GM18502 (cell line): Measurements from ENCODE around the gene BTNL3.
"Not testable (repeated sequence)": the region's sequence is repeated elsewhere in the genome, so short reads cannot be mapped to it uniquely, and the experiment has no call there.

ENCODE experiments used
- ATAC-seq: cut with Tn5 transposase; IDR thresholded peaks from one replicate; pipeline ENCODE4 v1.9.1; 2021; ENCODE audit warnings: mild to moderate bottlenecking; ENCODE audit not compliant: unreplicated experiment, poor library complexity

The BTNL3 gene

DNA sequence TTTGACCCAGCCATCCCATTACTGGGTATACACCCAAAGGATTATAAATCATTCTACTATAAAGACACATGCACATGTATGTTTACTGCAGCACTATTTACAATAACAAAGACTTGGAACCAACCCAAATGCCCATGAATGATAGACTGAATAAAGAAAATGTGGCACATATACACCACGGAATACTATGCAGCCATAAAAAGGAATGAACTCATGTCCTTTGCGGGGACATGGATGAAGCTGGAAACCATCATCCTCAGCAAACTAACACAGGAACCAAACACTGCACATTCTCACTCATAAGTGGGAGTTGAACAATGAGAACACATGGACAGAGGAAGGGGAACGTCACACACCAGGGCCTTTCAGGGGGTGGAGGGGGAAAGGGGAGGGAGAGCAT is 28.8 kb downstream of the BTNL3 start:
- ATAC-seq: not testable (repeated sequence)

DNA sequence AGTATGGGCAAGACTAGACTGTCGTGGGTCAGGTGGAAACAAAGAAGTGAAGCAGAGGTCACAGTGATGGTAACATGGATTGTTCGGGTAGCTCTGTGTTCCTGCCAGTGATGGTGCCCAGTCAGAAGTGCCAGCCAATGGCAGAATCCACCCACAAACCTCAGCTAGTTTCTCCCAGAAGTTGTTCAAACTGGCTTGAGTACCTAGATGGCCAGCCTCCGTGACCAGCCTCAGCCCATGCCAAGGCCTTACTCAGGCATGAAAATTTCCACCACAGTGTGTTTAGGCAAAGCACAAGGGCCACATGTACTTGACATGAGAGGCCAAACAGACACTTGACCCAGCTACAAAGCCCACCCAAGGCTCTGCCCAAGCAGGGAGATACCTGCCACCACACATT is 32.0 kb downstream of the BTNL3 start:
- ATAC-seq: no peak

DNA sequence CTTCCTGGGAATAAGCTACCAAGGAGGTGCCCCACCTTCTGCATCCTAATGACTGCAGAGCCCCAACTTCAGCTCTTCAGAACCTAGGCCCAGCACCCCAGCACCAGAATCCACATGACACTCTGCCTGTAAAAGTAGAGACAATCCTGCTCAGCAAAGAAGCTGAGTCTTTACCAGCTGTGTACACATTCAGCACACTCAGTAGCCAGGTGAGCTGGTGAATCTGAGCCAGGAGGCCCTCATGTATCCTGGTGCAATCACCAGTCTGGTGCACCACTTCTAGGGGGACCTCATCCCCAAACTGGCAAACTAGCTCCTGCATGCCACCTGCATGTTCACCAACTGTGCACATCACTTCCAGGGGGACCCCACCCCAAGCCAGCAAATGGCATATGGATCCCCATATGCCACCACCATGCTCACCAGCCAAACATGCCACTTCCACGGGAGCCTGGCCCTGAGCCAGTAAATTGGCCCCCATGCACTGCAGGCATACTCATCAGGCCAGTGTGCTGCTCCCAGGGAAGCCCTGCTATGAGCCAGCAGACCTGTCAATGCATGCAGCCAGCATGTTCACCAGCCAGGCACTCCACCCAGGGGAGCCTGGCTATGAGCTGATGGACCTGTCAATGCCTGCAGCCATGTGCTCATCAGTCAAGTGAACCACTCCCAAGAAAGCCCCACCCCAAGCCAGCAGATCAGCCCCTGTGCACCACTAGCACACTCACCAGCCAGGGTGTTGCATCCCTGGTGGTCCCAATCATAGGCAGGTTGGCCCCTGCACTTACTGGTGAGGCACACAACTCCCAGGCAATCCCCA is 35.8 kb downstream of the BTNL3 start:
- no peak for ATAC-seq

DNA sequence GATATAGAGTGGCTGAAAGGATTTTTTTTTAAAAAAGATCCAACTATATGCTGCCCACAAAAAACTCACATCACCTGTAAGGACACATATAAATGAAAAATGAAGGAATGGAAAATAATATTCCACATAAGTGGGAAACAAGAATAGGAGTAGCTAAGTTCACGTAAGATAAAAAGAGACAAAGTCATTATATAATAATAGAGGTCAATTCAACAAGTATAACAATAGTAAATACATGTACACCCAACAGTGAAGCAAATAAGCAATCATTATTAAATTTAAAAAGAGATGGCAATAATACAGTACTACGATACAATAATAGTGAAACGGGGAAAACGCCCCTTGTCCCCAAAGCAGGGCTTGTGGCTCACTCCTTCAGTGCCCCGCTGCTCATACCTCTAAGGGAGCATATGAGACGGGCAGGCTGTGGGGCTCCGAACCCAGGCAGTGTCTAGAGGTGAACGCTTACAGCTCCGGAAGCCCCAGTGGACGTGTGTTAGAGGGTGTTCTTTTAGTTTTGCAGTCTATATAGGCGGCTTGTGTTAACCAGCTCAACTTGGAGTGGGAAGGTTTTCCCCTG is 38.9 kb downstream of the BTNL3 start:
- no peak for ATAC-seq

DNA sequence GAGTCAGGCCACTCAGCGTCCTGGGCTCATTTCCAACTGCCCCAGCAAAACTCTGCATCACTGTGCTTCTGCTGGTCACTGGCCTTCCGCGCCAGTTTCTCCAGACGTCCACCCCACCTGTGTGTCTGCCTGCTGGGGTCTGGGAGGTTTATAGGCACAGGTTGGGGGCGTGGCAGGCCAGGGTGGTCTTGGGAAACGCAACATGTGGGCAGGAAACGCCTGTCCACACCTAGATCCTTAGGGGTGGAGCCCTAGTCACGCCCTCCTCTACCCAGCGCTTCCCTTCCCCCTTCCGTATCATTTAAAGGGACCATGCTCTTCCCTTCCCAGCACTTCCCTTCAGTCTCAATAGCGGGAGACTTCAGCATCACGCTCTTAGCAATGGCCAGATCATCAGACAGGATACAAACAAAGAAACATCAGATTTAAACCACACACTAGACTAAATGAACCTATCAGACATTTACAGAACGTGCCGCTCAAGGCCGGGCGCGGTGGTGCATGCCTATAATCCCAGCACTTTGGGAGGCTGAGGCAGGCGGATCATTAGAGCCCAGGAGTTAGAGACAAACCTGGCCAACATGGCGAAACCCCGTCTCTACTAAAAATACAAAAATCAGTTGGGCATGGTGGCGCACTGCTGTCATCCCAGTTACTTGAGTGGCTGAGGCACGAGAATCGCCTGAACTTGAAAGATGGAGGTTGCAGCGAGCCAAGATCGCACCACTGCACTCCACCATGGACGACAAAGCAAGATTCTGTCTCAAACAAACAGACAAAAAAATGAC is 39.6 kb downstream of the BTNL3 start:
- ATAC-seq: no peak

DNA sequence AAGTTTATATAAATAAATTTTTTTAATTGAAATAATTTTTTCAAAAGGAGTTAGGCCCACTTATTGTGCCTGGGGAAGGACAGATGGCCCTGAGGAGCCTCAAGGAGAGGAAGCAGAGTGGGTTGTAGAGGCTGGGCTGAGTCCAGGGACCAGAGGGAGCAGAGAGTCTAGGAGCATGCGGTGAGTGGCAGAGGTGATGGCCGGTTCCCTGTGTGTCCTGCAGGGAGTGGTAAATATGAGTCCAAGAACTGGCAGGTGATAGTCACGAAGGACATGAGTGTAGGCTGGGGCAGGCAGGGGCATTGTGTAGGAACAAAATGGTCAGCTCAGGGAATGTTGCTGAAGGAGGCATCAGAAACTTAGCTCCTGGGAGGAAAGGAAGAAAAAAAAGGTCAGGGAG is 43.1 kb downstream of the BTNL3 start:
- ATAC-seq: no peak

DNA sequence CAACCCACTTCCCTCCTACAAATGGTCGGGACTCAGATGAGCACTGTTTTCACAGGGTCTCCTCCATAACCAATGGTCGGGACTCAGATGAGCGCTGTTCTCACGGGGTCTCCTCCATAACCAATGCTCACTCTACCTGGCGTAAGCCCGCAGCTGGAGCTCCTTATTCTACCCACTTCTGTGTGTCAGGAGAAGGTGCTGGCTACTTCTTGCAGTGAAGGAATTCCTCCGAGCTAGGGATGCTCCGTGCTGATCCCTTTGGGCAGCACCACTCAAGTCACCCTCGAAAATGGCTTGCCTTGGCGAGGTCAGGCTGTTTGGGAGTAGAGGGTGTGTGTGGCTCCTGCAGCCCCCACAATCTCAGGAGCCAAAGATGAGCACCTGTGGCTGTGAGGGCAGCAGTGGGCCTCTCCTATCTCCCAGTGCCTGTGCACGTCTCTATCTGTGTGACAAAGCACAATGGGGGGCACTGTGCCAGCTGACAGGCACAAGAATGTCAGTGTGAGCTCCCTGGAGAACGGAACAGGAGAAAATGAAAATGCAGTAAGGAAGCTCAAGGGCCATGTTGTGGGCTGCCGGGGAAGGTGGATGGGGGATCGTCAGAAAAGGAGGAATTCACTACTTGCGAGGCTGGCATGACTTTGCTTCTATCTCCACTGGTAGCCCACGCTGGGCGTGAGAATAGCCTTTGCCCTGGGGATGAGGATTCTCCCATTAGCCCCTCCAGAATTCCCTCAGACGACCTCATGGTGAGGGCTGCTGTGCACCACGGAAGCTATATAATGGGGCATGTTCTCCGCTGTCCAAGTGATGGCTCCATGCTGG is 47.6 kb downstream of the BTNL3 start:
- ATAC-seq: no peak

DNA sequence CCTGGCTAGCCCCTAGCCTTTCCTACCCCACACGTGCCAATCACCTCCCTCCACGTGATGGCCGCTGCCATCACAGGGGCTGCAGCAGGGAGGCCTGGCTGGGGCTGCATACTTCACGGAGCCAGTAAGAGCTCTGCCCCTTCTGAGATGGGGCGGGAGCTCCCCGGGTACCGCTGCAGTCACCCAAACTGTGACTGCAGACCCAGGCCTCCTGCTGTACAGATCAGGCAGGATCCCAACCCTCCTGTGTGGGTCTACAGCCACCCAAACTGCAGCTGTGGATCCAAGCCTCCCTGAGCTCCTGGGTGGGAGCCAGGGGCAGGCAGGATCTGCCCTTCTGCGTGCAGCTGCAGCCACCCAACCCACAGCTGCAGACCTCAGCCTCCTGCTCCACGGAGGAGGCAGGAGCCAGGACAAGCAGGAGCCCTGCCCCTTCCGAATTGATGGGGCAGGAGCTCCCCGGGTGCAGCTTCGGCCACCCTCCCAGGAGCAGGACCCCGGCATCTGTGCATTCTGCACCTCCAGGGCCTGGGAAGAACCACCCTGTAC is 48.2 kb downstream of the BTNL3 start:
- ATAC-seq: no peak

DNA sequence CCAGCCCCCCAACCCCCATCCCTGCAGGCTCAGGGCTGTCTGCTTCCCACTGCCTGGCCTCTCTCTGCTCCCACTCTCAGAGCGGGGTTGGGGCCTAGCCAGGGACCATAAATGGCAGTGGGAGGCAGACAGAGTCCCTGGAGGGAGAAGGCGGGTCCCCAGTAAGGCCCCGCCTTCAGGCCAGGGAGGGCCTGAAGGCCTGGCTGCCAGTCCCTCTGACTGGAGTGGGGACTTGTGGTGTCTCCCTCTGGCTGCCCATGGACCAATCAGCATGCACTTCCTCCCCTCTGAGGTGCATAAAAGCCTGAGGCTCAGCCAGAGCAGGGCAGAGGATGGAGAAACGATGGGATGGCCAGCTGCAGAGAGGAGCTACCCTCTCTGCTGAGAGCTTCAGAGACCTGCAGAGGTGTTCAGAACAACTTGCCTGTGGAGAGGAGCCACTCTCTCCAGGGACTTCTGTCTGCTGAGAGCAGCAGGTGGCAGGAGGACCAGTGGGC is 48.8 kb downstream of the BTNL3 start:
- no peak for ATAC-seq

DNA sequence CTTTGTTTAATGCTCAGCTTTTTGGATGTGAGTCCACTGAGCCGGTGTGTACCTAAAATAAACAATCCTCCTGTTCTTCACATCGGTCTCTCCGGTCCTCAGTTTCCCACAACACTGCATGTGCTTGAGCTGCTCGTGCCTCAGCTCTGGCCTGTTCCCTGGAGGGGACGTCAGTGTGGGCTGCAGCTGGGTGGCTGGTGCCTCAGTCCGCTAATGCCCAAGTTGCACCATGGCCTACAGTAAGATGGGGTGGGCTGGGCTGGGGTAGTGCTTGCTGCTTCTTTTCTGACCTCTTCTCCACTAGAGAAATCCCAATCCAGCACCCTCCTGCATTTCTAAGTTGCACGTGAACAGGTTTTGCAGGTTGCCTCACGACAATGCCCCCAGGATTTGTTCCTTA is 50.8 kb downstream of the BTNL3 start:
- no peak for ATAC-seq

DNA sequence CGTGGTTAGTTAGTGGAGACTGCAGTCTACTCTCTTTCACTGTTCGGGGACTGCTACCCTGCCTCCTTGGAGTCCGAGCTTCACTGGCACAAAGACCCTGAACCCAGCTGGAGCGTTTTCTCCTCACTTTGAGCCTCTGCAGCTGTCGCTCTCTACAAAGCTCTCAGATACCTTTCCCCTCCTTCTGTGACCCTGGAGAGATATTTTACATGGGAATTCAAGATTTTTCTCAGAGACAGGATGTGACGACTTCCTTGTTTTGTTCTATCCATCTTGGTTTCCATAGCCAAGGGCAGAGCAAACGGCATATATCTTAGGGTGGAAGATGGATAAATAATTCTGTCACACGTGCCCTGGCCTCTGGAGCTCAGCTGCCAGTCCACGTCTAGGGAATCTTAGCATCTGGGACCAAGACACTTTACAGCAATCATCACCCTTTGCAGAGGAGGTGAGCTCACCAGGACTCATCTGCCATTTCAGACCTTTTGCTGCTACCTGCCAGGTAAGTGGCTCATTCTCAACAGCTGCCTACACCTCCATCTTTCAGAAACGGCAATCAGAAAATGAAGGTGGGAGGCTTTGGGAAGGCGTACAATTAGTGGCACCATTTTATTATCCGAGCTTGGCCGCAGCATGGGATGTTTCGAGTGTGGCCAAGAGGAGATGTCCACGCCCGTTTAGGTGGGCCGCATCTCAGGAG is 51.4 kb downstream of the BTNL3 start, which contains the start of gene BTNL9:
Gene BTNL9, plus strand, starts transcription at position 336 of the 700 bp plus-strand sequence. CDS start 5,224 bp downstream, outside the sequence.
- ATAC-seq: no peak

DNA sequence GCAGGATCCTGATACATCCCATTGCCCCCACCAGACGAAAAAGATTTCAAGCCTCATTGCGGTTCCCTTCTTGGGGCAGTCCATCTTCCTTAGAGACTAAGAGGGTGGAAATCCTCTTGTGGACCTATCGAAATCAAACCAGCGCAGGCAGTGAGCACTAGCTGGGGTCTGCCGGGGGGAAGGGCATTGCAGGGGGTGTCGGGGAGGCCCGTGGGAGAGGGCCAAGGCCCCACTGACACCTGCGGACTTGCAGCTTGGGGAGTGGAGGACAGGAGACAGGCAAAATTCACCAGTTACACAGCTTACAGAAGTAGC is 51.9 kb downstream of the BTNL3 start:
- no peak for ATAC-seq

DNA sequence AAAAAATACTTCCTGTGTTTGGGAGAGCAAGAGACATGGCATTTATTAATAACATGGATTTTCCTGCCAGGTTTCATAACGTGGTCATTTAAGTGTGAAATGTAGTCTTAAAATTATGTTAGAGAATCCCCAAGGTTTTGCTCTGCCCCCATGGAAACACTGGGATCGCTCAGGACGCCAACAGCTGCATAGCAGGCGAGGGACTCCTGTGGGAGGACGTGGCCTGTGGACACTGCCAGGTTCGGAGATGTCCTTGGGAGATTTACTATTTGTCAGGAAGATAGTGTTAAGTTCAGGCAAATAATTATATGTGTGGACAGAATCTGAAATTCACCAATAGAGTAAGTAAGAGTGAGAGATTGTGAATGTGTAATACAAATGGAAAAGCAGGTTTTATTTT is 52.4 kb downstream of the BTNL3 start:
- no peak for ATAC-seq

DNA sequence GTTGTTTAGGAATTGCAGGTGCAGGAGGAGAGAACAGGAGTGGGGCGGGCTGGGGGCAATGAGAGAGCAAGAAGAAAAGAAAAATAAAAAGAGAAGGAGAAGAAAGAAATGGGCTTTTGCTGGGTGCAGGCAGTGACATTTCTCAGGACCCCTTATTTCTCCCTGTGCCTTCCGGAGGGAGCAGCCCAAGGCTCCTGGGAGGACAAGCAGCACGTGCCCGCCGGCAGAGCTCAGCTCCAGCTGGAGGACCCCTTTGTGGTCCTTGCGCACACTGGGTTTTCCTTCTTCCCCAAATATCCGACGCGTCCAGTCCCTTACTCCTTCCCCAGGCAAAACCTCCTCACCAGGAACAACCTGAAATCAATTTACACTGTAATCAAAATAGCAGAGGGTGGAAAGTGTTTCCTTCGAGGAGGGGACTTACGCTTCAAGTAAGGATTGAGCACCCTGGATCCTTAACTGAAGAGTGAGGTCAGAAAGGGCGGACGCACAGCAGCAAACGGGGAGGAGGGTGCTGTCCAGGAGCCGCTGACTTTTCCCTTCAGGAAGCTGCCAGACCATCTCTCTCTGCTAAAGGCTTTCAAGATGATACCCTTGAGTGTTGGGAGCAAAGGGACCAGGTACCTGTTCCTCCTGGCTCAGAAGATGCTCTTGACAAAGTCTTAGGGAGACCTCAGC is 53.5 kb downstream of the BTNL3 start:
- ATAC-seq: no peak

DNA sequence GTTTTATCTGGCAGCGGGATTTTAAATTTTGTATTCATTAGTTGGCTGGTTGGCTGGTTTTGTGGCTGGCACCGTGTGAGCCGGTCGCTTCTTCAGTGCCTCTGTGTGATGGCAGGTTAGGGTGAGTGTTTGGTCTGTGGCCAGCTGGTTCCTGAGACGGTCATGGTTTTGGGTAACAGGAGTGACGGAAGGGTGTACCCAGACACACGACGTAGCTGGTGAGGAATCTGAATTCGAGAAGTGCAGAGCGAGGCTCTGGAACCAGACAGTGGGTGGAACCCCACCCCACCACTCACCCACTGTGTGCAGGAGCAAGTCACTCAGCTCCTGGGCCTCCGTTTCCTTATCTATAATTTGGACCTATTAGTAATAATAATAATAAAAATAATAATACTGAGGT is 54.1 kb downstream of the BTNL3 start:
- ATAC-seq: no peak

DNA sequence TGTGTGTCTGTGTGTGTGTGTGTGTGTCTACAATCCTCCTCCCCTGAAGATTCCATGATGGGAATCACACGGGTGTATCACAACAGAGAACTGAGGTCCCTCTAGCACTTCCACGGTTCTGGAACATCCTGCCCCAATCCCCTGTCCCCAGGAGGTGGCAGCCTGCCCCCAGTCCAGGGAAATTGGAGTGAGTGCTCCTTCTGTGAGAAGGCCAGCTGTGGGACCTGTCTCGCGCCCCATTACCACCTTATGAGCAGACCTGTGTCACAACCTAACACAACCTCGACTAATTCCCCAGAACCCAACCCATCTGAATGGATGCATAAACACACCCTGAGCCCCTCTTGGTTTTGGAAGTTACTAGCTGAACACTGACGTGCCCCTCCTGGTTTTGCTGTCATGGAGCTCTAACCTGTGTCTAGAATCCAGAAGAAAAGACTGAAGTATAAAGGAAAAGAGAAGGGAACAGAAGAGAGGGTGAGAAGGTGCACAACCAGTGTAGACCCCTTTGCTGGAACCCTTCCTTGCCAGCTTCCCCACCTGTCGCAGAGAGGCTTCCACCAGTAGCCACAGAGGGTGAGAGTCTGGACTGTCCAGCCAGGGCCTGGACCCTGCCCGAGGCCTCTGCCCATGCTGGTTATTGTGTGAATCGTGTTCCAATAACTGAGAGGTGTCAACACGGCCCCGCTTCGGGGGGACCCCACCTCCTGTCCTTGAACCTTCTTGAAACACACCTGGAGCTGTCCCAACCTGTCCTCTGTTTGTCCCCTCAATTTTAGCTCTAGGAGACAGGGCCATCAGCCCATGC is 54.8 kb downstream of the BTNL3 start:
- ATAC-seq: no peak

DNA sequence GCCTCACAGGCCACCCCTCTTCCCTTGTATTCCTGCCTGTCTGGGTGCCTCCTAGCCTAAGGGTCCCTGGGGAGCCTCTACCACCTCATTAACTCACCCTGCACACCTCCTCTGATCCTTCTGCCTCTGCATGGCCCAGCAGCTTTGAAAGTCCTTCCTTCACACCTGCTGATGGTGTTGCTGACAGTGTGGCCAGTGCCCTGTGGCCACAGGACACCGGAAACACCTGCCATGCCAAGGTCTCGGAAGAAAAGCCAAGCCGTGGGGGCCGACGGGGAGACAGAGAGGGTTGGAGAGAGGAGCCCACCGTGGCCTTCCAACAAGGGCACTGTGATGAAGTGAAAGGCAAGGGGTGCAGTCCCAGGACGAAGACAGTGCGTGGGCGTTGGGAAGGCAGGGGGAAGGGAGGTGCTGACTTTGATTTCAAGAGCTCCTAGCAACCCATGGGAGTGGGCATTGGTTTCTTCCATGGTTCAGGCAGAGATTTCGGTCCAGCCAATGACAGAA is 55.5 kb downstream of the BTNL3 start:
- ATAC-seq: no peak
